T-cell (primary cell): ENCODE results near the gene CACTIN. TPM values are rescaled to one million over a fixed set of nuclear protein-coding genes. Genes with fewer than 3 reads are reported as not detected.
A peak's percentile ranks its signal among the peaks of the same experiment; 100 is the strongest.

Experiments used
- ATAC-seq, 4 experiments: fragments of 200-7000 bp in 3 of 4; fragments of 150-1000 bp in 1 of 4; cut with Tn5 transposase; replicated peaks in 1 of 4; 1 replicate in 3 of 4; 2 replicates in 1 of 4; pipeline ENCODE4 v1.10.0; 2021; ENCODE audit warnings: moderate library complexity in 3 of 4, mild to moderate bottlenecking in 2 of 4, moderate number of reproducible peaks in 1 of 4
- CTCF ChIA-PET, 2 donors: fragments of 300-600 bp; sonication (Branson Sonifier 250); formaldehyde crosslinking; loops; one replicate each; lab custom pipeline; 2022; ENCODE audit warnings: antibody characterized with exemption in 2 of 2; lab: Charles Lee
- POLR2A ChIA-PET, 2 donors: fragments of 300-600 bp; sonication (Branson Sonifier 250); formaldehyde crosslinking; loops; one replicate each; lab custom pipeline; 2022; ENCODE audit warnings: antibody characterized with exemption in 2 of 2; lab: Charles Lee
- DNase-seq, 35 experiments: peaks; one replicate each; pipeline versions ENCODE4 v3.0.0 to v3.0.0-alpha.2; 2013 to 2023
- H3K27ac ChIP-seq: one replicate; pipeline ENCODE4 v1.5.1; 2013; ENCODE audit warnings: low read length
- H3K27me3 ChIP-seq, 2 experiments: replicated peaks in 1 of 2; 1 replicate in 1 of 2; 2 replicates in 1 of 2; pipeline versions ENCODE4 v1.6.1 to v1.7.0; 2013; ENCODE audit warnings: low read length in 1 of 2, mixed read lengths in 1 of 2; ENCODE audit not compliant: control insufficient read depth in 2 of 2, insufficient read depth in 2 of 2; ENCODE audit errors: extremely low read depth in 1 of 2
- H3K36me3 ChIP-seq, 2 donors: 1 replicate in 1 of 2; 2 replicates in 1 of 2; pipeline versions ENCODE4 v1.6.1 to v1.7.0; 2013; ENCODE audit warnings: low read length in 1 of 2; ENCODE audit not compliant: control insufficient read depth in 2 of 2, insufficient read depth in 1 of 2; ENCODE audit errors: extremely low read depth in 1 of 2
- H3K4me1 ChIP-seq, 2 experiments: 1 replicate in 1 of 2; 2 replicates in 1 of 2; pipeline versions ENCODE4 v1.6.1 to v1.7.0; 2013; ENCODE audit warnings: low read length in 2 of 2, mixed read lengths in 1 of 2; ENCODE audit not compliant: insufficient read depth in 2 of 2, control insufficient read depth in 1 of 2; ENCODE audit errors: extremely low read depth in 1 of 2
- H3K4me3 ChIP-seq, 2 donors: 1 replicate in 1 of 2; 2 replicates in 1 of 2; pipeline versions ENCODE4 v1.5.1 to v1.7.0; 2013; ENCODE audit warnings: mild to moderate bottlenecking in 2 of 2, low read length in 1 of 2, moderate library complexity in 1 of 2; ENCODE audit not compliant: control insufficient read depth in 1 of 2; ENCODE audit errors: extremely low read depth in 1 of 2
- H3K9me3 ChIP-seq: 2 replicates; pipeline ENCODE4 v1.7.0; 2013
- H3K27ac Mint-ChIP-seq, 2 donors: one replicate each; pipeline ENCODE4 v1.8.0; 2020 to 2021; ENCODE audit warnings: mild to moderate bottlenecking in 2 of 2, mixed read lengths in 2 of 2
- H3K27me3 Mint-ChIP-seq, 2 donors: one replicate each; pipeline ENCODE4 v1.8.0; 2021 to 2022; ENCODE audit warnings: mixed read lengths in 2 of 2
- H3K36me3 Mint-ChIP-seq: one replicate; pipeline ENCODE4 v1.8.0; 2021; ENCODE audit warnings: mixed read lengths
- H3K4me1 Mint-ChIP-seq, 3 donors: one replicate each; pipeline ENCODE4 v1.8.0; 2020 to 2022; ENCODE audit warnings: mixed read lengths in 3 of 3, mild to moderate bottlenecking in 1 of 3
- H3K4me3 Mint-ChIP-seq, 3 donors: one replicate each; pipeline ENCODE4 v1.8.0; 2020 to 2022; ENCODE audit warnings: mild to moderate bottlenecking in 3 of 3, mixed read lengths in 3 of 3, moderate library complexity in 3 of 3
- H3K9me3 Mint-ChIP-seq, 3 donors: one replicate each; pipeline ENCODE4 v1.8.0; 2020 to 2022; ENCODE audit warnings: mixed read lengths in 3 of 3
- WGBS: methylation state at CpG from one replicate; pipeline ENCODE4 v1.1.5; 2013; ENCODE audit warnings: missing lambda C conversion rate; ENCODE audit not compliant: insufficient coverage; 5-methylcytosine and 5-hydroxymethylcytosine counted together
- total RNA-seq, 35 experiments: library from RNA in 6 of 35; stranded (reverse) in 6 of 35; fragments of 120-200 nt in 1 of 35; gene quantifications; one replicate each; pipeline versions ENCODE4 v1.2.1 to v1.2.4 and lab custom pipeline; 2013 to 2026

CACTIN gene
- total RNA-seq, 5 donors from 2014 or later (not counting 1 experiment from before 2014, with no cell fraction given) = 25.9 to 59.0 (median 55.8) TPM

DNA sequence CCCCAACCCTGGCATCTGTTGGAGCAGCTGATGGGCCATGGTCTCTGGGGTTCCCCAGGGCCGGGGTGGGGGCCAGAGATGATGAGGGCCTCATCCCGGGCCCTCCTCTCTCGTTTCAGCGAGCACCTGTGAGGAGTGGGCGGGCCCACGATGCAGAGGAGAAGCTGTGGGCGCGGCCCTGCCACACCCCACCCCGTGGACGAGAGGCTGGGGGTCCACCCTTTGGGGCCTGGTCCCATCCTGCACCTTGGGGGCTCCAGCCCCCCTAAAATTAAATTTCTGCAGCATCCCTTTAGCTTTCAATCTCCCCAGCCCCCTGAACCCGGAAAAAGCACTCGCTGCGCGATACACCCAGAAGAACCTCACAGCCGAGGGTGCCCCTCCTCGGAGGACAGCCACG, 48.2 kb downstream of the CACTIN start:
- ChIA-PET CTCF (no interaction called here), POLR2A (no interaction called here)
- Histone ChIP-seq H3K27me3 (no peaks in the 10 kb centered on the region), H3K27ac (no peak overlapping the region), H3K36me3 (peaks cover 7 to 8% of the 10 kb centered on the region in 2 donors), H3K4me1 (peaks cover 3 to 10% of the 10 kb centered on the region in 2 experiments), H3K9me3 (no peaks in the 10 kb centered on the region), H3K4me3 (no peak overlapping the region)
- WGBS = 85% methylated on average over 17 of the region's 17 CpGs
- Mint-ChIP-seq H3K36me3 (peaks cover 11% of the 10 kb centered on the region), H3K9me3 (no peaks in the 10 kb centered on the region), H3K4me3 (no peak overlapping the region), H3K27me3 (no peaks in the 10 kb centered on the region), H3K4me1 (peaks cover 5 to 10% (median 6%) of the 10 kb centered on the region in 3 donors), H3K27ac (no peak overlapping the region)
- no peak for ATAC-seq
- no peak for DNase-seq

DNA sequence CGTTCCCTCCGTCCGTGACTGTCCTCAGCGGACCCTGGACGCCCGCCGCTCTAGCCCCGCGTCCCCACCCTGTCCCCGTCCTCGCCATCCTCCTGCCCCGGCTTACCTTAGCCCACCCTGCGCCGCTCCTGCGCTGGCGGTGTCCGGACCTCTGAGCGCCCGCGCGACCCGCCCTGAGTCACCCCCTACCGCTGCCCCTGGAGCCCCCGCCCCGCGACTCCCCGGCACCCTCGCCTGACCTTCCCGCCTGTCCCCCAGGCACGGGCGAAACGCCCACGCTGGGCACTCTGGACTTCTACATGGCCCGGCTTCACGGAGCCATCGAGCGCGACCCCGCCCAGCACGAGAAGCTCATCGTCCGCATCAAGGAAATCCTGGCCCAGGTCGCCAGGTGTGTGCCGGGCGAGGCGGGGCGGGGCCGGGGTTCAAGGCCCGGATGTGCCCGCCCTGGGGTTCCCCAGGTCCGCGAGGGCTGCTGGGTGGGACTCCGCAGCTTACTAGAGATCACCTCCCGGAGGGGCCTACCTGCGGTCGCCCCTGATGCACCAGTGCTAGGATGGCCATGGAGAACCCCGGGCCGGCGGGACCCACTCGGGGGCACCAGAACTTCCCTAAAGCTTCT, 48.8 kb downstream of the CACTIN start:
- H3K9me3 ChIP-seq = no peaks in the 10 kb centered on the region
- ChIA-PET POLR2A (interaction anchor here in 1 of 2 donors (0.6 kb wide), 1 partner anchor 30 kb away, joined by 10 read pairs; no protein-coding TSS in a partner anchor), CTCF (no interaction called here)
- peaks cover 3 to 13% of the 10 kb centered on the region in 2 experiments for H3K4me1 ChIP-seq
- Mint-ChIP-seq H3K27me3 (no peaks in the 10 kb centered on the region), H3K4me3 (no peak overlapping the region), H3K4me1 (peaks cover 5 to 10% (median 6%) of the 10 kb centered on the region in 3 donors), H3K36me3 (peaks cover 11% of the 10 kb centered on the region), H3K27ac (no peak overlapping the region), H3K9me3 (no peaks in the 10 kb centered on the region)
- H3K36me3 ChIP-seq = peaks cover 7 to 8% of the 10 kb centered on the region in 2 donors
- H3K4me3 ChIP-seq = no peak overlapping the region
- no peak for DNase-seq
- no peaks in the 10 kb centered on the region for H3K27me3 ChIP-seq
- WGBS = 97% methylated on average over 59 of the region's 60 CpGs
- no peak overlapping the region for H3K27ac ChIP-seq
- ATAC-seq = no peak

DNA sequence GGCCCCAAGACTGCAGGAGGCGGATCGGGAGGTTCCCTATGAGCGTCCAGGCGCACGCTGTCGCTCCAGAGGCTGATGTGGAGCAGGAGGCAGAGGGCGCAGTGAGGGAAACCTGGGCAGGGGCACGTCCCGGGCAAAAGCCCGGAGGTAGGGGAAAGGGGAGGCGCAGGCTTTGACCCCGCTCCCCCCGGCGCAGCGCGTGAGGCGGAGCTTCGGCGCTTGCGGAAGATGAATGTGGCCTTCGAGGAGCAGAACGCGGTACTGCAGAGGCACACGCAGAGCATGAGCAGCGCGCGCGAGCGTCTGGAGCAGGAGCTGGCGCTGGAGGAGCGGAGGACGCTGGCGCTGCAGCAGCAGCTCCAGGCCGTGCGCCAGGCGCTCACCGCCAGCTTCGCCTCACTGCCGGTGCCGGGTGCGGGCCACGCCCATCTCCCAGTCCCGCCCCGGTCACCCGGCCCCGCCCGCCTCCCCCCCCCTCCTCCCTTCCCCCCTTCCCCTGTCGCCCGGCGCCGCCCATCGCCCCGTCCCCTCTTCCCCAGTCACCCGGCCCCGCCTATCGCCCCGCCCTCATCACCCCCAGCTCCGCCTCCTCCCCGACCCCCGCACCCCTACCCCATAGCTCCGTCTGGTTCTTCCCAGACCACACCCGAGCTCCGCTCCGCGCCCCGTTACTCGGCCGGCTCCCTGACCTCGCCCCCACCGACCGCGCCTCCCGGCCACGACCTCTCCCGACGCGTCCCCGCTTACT, 49.7 kb downstream of the CACTIN start:
- H3K4me3 Mint-ChIP-seq = no peak overlapping the region

DNA sequence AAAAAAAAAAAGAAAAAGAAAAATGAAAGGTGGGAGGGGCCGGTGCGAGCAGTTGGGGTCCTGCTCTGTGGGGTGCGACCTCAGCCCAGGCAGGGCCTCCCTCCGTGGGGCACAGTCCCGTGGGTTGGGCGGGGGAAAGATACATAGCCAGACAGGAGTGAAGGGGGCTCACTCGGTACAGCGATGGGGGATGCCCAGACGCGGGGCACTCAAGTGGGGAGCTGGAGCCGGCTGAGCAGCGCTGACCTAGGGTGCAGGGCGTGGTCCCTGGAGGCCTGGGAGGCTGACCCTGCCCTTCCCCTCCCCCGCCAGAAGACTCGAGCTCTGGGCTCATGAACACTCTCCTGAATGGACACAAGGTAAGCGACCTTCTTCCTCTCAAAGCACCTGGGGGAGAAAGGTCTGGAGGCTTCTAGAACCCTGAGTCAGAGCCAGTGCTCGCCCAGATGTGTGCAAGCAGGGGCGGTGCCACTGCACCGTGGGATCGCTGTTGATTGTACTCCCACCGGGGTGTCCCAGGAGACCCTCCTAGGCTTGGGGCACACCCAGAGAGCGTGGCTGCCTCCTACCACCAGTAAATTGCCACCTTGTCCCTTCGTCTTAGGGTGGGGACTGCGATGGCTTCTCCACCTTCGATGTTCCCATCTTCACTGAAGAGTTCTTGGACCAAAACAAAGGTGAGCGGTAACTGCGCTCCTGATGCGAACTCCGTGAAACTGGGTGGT, 50.5 kb downstream of the CACTIN start:
- no peak overlapping the region for H3K27ac ChIP-seq
- H3K4me1 ChIP-seq = peaks cover 8 to 22% of the 10 kb centered on the region in 2 experiments
- Mint-ChIP-seq H3K36me3 (peaks cover 11% of the 10 kb centered on the region), H3K27me3 (no peaks in the 10 kb centered on the region), H3K4me1 (peaks cover 14 to 21% (median 18%) of the 10 kb centered on the region in 3 donors), H3K4me3 (no peak overlapping the region), H3K27ac (no peak overlapping the region), H3K9me3 (no peaks in the 10 kb centered on the region)
- H3K4me3 ChIP-seq = no peak overlapping the region
- no peaks in the 10 kb centered on the region for H3K9me3 ChIP-seq
- ATAC-seq (no peak), DNase-seq (no peak)
- WGBS = 97% methylated on average over 25 of the region's 29 CpGs
- H3K36me3 ChIP-seq = peaks cover 7 to 8% of the 10 kb centered on the region in 2 donors
- H3K27me3 ChIP-seq = no peaks in the 10 kb centered on the region
- ChIA-PET POLR2A (no interaction called here), CTCF (interaction anchor here in 1 of 2 donors (0.8 kb wide), 1 partner anchor 121 kb away, joined by 4 read pairs; no protein-coding TSS in a partner anchor)

More for the DNA sequence above, 49.7 kb downstream of the CACTIN start:
- H3K27me3 Mint-ChIP-seq = no peaks in the 10 kb centered on the region
- H3K27ac Mint-ChIP-seq = no peak overlapping the region
- Histone ChIP-seq H3K4me1 (peaks cover 8 to 19% of the 10 kb centered on the region in 2 experiments), H3K9me3 (no peaks in the 10 kb centered on the region), H3K36me3 (peaks cover 7 to 8% of the 10 kb centered on the region in 2 donors), H3K27me3 (no peaks in the 10 kb centered on the region), H3K4me3 (no peak overlapping the region), H3K27ac (no peak overlapping the region)
- DNase-seq = no peak
- ATAC-seq = no peak
- H3K9me3 Mint-ChIP-seq = no peaks in the 10 kb centered on the region
- H3K36me3 Mint-ChIP-seq = peaks cover 11% of the 10 kb centered on the region
- CTCF ChIA-PET = no interaction called here
- WGBS = 94% methylated on average over 41 of the region's 78 CpGs
- H3K4me1 Mint-ChIP-seq = peaks cover 10 to 17% (median 11%) of the 10 kb centered on the region in 3 donors
- POLR2A ChIA-PET = interaction anchor here in 1 of 2 donors (0.6 to 0.7 kb wide), 2 partner anchors 9 to 29 kb away, joined by 3 to 10 read pairs; no protein-coding TSS in a partner anchor

DNA sequence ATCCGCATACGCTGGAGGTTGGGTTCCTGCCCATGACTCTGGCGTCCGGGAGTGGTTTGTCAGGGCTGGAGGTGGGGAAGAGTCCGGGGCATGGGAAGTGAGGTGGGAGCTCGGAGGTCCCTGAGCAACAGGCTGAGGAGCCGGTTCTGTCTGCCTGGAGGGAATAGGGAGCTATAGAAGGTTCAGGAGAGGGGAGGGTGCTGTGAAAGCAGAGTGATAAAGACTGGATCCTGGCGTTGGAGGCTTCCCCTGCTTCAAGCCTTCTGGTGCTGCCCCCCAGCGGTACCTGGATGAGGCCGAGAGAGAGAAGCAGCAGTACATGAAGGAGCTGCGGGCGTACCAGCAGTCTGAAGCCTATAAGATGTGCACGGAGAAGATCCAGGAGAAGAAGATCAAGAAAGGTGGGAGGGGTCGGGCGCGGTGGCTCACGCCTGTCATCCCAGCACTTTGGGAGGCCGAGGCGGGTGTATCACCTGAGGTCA, 51.3 kb downstream of the CACTIN start:
- POLR2A ChIA-PET = interaction anchor here in 1 of 2 donors (0.6 kb wide), 1 partner anchor 7 kb away, joined by 6 read pairs; no protein-coding TSS in a partner anchor
- H3K36me3 ChIP-seq = peaks cover 7 to 8% of the 10 kb centered on the region in 2 donors
- 95% methylated on average over 13 of the region's 19 CpGs for WGBS
- H3K27ac ChIP-seq = no peak overlapping the region
- H3K9me3 ChIP-seq = no peaks in the 10 kb centered on the region
- H3K9me3 Mint-ChIP-seq = no peaks in the 10 kb centered on the region
- no peak overlapping the region for H3K4me3 ChIP-seq
- peak overlapping the region; percentile 31 to 39 for H3K27ac Mint-ChIP-seq
- CTCF ChIA-PET = interaction anchor here (0.5 to 0.8 kb wide), 2 partner anchors 23 to 122 kb away, joined by 4 read pairs; no protein-coding TSS in a partner anchor
- no peaks in the 10 kb centered on the region for H3K27me3 ChIP-seq
- H3K4me3 Mint-ChIP-seq = peak overlapping the region in 2 of 3 donors; percentile 47 to 49
- ATAC-seq = no peak
- H3K36me3 Mint-ChIP-seq = peaks cover 11% of the 10 kb centered on the region
- DNase-seq = peak in 7 of 35 experiments; percentile 26 to 44 (median 32)
- H3K27me3 Mint-ChIP-seq = no peaks in the 10 kb centered on the region
- peaks cover 14 to 21% (median 18%) of the 10 kb centered on the region in 3 donors for H3K4me1 Mint-ChIP-seq
- H3K4me1 ChIP-seq = peaks cover 8 to 22% of the 10 kb centered on the region in 2 experiments
